ENCODE results near the gene SVIL.
A peak's percentile ranks its signal among the peaks of the same experiment; 100 is the strongest.

Gene SVIL
- total RNA-seq: 53.1 reads per million, percentile 69 among the genes with 10 or more reads in this experiment

- no peak for DNase-seq
Measured at GRCh38 chr10:29634764-29635625, at the start of gene SVIL. Gene SVIL (minus strand): TSS chr10:29634971. CDS start chr10:29555058, 79,913 bp downstream.

- peak; percentile 43 for DNase-seq
Measured at GRCh38 chr10:29681676-29682448, 47.1 kb upstream of the SVIL start.

DNA sequence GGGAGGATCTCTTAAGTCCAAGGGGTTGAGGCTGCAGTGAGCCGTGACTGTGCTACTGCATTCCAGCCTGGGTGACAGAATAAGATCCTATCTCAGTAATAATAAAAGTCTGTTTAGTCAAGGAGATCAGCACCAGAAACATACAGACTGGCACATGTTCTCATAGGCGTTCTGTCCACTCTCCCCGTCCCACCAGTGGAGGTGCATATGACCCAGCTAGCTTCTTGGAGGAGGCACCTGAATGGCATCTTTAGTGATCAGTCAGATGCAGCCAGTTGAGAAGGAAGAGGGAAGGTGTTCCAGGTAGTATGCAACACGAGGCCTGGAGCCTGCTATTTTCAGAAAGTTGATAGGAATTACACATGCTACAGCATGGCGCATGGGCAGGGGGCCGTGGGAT lies 45.3 kb upstream of the SVIL start:
- no peak for DNase-seq

DNA sequence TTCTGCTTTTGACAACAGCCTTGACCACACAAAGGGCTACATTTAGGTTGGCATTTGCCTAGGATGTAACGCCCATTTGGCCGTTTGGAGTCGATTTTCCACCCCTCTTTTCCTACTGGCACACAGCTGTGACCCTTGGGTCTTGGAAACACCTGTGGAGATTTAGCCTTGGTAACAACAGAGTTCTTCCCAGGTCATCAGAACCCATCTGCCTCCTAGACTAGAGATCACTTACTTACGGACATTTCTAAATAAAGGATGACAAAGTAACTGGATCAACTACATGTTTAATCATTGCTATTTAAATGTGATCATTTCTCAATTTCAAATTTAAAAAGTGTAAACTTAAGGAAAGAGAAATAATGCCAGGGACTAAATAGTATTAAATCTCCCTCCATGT lies 42.0 kb upstream of the SVIL start:
- DNase-seq: no peak

GRCh38 chr10:29675984-29676383 lies 41.2 kb upstream of the SVIL start:
- DNase-seq: no peak

GRCh38 chr10:29671968-29672367 lies 37.2 kb upstream of the SVIL start:
- DNase-seq: no peak

DNA sequence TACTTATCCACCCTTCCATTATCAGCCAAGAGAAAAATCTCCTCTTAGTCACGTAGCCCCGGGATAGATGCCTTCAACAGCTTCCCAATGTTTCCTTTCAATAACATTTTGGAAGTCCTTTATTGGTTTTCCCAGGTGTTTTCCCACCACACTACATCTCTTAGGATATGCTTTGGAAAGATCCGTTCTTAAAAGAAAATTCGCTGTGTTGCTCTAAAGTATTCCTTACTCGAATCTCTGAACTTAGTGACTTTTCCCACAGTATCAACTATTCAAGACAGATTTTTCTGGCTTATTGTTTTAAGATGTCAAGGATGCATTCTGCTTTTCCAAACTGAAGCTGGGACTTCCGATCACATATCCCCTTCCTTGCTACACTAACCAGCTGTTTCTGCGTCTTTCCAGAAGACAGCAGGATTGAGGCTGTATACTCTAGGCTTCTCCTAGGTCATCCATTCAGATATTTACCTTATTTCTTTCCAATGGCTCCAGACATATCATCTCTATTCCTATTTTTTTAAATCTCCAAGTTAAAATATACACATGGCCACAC lies 36.5 kb upstream of the SVIL start:
- DNase-seq: no peak

GRCh38 chr10:29670761-29671160 lies 36.0 kb upstream of the SVIL start:
- no peak for DNase-seq

DNA sequence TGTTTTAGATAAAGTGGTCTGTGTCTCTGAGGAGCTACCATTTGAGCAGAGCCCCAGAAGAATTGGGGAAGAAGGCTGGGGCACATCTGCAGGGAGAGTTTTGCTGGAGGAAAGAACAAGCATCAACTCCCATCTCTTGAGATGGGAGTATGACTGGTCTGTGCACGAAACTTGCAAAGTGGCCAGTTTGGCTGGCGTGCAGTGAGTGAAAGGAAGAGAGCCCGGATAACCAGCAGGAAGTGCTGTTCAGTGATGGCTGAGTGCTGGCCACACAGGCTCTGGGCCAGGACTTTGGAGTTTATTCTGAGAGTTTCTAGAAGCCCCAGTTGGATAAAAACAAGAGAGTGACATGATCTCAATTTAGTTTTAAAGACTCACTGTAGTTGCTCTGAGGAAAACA lies 34.4 kb upstream of the SVIL start:
- no peak for DNase-seq

DNA sequence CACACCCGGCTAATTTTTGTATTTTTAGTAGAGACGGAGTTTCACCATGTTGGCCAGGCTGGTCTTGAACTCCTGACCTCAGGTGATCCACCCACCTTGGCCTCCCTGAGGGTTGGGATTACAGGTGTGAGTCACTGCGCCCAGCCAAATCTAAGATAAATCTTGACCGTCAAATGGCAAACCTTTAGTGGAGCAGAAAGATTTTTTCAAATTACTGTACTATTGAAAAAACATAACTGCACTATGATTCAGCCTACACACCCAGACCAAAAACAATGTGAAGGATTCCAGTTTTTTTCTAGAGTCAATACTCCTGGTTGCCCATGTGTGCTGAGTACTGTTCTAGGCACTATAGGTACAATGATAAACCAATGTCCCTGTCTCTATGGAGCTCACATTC lies 33.9 kb upstream of the SVIL start:
- DNase-seq: no peak

DNA sequence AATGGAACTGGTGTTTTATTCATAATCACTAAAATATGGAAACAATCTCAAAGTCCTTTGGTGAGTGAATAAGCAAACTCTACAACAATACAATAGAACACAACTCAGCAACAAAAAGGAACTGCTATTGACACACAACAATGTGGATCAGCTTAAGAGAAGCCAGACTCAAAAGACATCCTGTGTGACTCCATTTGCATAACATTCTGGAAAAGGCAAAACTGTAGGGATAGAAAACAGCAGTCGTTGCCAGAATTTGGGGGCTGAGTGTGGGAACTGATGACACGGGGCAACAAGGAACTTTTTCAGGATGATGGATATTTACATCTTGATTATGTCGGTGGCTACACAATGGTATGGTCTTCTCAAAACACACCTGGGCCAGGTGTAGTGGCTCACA lies 32.4 kb upstream of the SVIL start:
- DNase-seq: no peak

- DNase-seq: no peak
Measured at GRCh38 chr10:29666201-29666600, 31.4 kb upstream of the SVIL start.

GRCh38 chr10:29663718-29664117 lies 28.9 kb upstream of the SVIL start:
- no peak for DNase-seq

GRCh38 chr10:29658984-29659965 lies 24.5 kb upstream of the SVIL start:
- peak; percentile 62 for DNase-seq

DNA sequence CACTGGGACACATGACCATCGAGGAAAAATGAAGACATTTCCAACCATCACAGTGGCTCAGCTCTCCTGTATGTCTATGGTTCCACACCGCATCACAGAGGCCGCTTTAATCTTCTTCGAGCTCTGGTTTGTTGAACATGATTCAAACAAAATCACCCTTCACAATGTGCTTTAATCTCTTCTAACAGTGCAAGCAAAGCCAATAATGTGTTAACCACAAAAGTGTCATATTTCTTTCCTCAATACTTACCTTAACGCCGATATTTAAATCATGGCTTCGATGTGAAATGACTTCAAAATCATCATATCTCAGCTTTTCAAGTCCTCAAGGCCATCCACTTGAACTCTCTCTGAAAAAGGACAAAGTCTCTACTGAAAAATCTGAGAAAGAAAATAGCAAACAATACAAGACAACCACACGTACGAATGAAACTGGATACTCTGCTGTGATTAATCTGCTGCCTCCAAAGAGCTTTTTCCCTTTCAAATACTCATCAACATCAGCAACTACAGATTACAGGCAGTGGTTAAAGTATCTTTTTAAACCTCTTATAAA lies 23.0 kb upstream of the SVIL start:
- DNase-seq: peak; percentile 16

DNA sequence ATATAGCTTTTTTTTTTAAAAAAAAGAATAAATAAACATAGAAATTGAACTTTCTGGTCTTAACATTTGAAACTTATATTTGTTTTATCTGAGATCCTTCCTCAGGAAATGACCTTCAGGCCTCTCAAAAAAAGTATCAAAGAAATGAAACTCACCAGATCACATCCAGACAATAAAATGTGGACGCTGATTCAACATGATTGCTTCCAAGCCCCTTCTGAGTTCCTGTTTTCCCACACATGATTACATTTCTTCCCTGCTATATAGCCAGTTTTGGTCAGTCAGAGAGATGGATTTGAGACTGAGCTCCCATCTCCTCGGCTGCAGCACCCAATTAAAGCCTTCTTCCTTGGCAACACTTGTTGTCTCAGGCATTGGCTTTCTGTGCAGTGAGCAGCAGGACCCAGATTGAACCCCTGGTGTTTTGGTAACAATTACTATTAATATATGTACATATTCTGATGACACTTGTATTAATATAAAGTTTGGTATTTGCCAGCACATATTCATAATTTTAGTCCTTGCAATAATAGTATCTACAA lies 21.8 kb upstream of the SVIL start:
- no peak for DNase-seq

- no peak for DNase-seq
Measured at GRCh38 chr10:29652192-29652591, 17.4 kb upstream of the SVIL start.

DNA sequence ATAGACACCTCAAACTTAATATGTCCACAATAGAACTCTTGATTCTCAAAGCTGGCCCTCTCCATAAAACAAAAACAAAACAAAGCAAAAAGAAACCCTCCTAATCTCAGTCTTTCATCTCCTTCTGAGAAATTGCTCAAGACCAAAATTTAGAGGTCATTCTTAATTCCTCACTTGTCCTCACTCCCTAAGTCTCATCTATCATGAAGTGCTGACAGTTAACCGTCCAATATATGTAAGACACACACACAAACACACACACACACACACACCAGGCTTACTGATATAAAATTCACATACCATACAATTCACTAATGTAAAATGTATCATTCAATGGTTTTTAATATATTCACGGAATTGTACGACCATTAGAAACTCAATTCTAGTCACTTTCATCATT lies 17.0 kb upstream of the SVIL start:
- DNase-seq: no peak

GRCh38 chr10:29650552-29650944 lies 15.8 kb upstream of the SVIL start:
- no peak for DNase-seq

GRCh38 chr10:29649561-29650551 lies 15.1 kb upstream of the SVIL start:
- DNase-seq: no peak

- DNase-seq: no peak
Measured at GRCh38 chr10:29648983-29649268, 14.2 kb upstream of the SVIL start.

All from effector CD4-positive, alpha-beta T cell (primary cell).